PC-3 (cell line): ENCODE data around the gene PLA2G4F.

Source experiments
- CTCF ChIP-seq: fragments of 300-600 bp; sonication (generic); conservative IDR thresholded peaks from 2 replicates; pipeline ENCODE4 v1.5.1; 2017; ENCODE audit warnings: antibody characterized with exemption, low read depth, mild to moderate bottlenecking, low read length
- EZH2 ChIP-seq: fragments of 300-600 bp; sonication (generic); IDR thresholded peaks from one replicate; pipeline ENCODE4 v1.6.1; 2017; ENCODE audit warnings: antibody characterized with exemption, mild to moderate bottlenecking, low read length; ENCODE audit not compliant: unreplicated experiment
- EZH2phosphoT487 ChIP-seq: fragments of 300-600 bp; sonication (generic); IDR thresholded peaks from 2 replicates; pipeline ENCODE4 v1.6.1; 2018; ENCODE audit warnings: mild to moderate bottlenecking, antibody characterized with exemption, low read length, borderline replicate concordance

GRCh38 chr15:42121021-42121420, 35.4 kb downstream of the PLA2G4F start:
- TF ChIP-seq CTCF = no peak
- no peak for TF ChIP-seq EZH2
- no peak for TF ChIP-seq EZH2phosphoT487
